GM12878 (cell line): Measurements from ENCODE around the gene SIGLEC6. TPM values are rescaled to one million over a fixed set of nuclear protein-coding genes. Genes with fewer than 3 reads are reported as not detected.

Source experiments
- ATAC-seq: fragments of 200-7000 bp; cut with Tn5 transposase; 3 replicates; pipeline ENCODE4 v1.9.1; 2020; ENCODE audit warnings: mild to moderate bottlenecking, moderate library complexity
- BruUV-seq: library from RNA; stranded (reverse); fragments of 400-500 nt; replicated peaks from 2 replicates; lab custom pipeline; 2021; lab: Mats Ljungman, UMichigan
- CTCF ChIA-PET: fragments of 300-600 bp; sonication (Branson Sonifier 250); formaldehyde crosslinking; extraction: SDS; loops from one replicate; lab custom pipeline; 2021; ENCODE audit warnings: inconsistent platforms; lab: Yijun Ruan, JAX
- POLR2A ChIA-PET: fragments of 350-600 bp; formaldehyde crosslinking; extraction: SDS; loops from one replicate; lab custom pipeline; 2021; ENCODE audit warnings: inconsistent platforms; lab: Charles Lee
- RAD21 ChIA-PET: fragments of 300-600 bp; sonication (Branson Sonifier 250); formaldehyde crosslinking; loops from one replicate; lab custom pipeline; 2023; ENCODE audit warnings: antibody characterized with exemption; ENCODE audit not compliant: unreplicated experiment; lab: Charles Lee
- SMC1A ChIA-PET: fragments of 300-600 bp; sonication (Branson Sonifier 250); formaldehyde crosslinking; loops from one replicate; lab custom pipeline; 2023; ENCODE audit not compliant: unreplicated experiment, uncharacterized antibody; lab: Charles Lee
- DNase-seq: peaks from one replicate; pipeline ENCODE4 v3.0.0-alpha.2; 2011; ENCODE audit warnings: low read depth, low spot score
- FAIRE-seq: peaks from 3 replicates; lab custom pipeline; 2011; peaks lifted over from hg19 to GRCh38; lab: Jason Lieb, UNC
- H2AFZ ChIP-seq: 2 replicates; pipeline ENCODE4 v1.6.0; 2011; ENCODE audit warnings: low read depth, low read length, control low read depth; ENCODE audit not compliant: control insufficient read depth
- H3K27ac ChIP-seq: 2 replicates; pipeline ENCODE4 v1.5.1; 2011; ENCODE audit warnings: control low read depth; ENCODE audit not compliant: control insufficient read depth, insufficient read depth
- H3K27me3 ChIP-seq, 2 experiments: replicated peaks in 1 of 2; 2 replicates each; pipeline versions ENCODE4 v1.6.0 to v1.6.1; 2011; ENCODE audit warnings: low read length in 1 of 2; ENCODE audit not compliant: control insufficient read depth in 2 of 2, insufficient read depth in 2 of 2
- H3K36me3 ChIP-seq, 2 experiments: 2 replicates each; pipeline ENCODE4 v1.5.1; 2011; ENCODE audit warnings: low read length in 1 of 2; ENCODE audit not compliant: control insufficient read depth in 2 of 2, insufficient read depth in 2 of 2
- H3K4me1 ChIP-seq: 2 replicates; pipeline ENCODE4 v1.6.1; 2011; ENCODE audit warnings: mild to moderate bottlenecking, low read length, moderate library complexity, mixed read lengths; ENCODE audit not compliant: control insufficient read depth, insufficient read depth
- H3K4me2 ChIP-seq: 2 replicates; pipeline ENCODE4 v1.6.0; 2011; ENCODE audit warnings: control low read depth; ENCODE audit not compliant: control insufficient read depth, insufficient read depth
- H3K4me3 ChIP-seq: fragments of 200-600 bp; sonication (generic); 2 replicates; pipeline ENCODE4 v1.5.1; 2016
- H3K79me2 ChIP-seq: 2 replicates; pipeline ENCODE4 v1.6.0; 2011; ENCODE audit warnings: low read length; ENCODE audit not compliant: control insufficient read depth, insufficient read depth
- H3K9ac ChIP-seq: 2 replicates; pipeline ENCODE4 v1.8.0; 2011; ENCODE audit warnings: low read length, control low read depth, mixed read lengths; ENCODE audit not compliant: control insufficient read depth, insufficient read depth
- H3K9me3 ChIP-seq: replicated peaks from 3 replicates; pipeline ENCODE4 v1.5.1; 2011; ENCODE audit warnings: mild to moderate bottlenecking, low read length; ENCODE audit not compliant: control insufficient read depth, insufficient read depth
- H4K20me1 ChIP-seq: 2 replicates; pipeline ENCODE4 v1.6.0; 2011; ENCODE audit not compliant: control insufficient read depth, insufficient read depth
- CHD2 ChIP-seq: IDR thresholded peaks from 2 replicates; pipeline ENCODE4 v1.6.1; 2011; ENCODE audit warnings: low read depth, low read length, improper control_type of control experiment, borderline replicate concordance
- EED ChIP-seq: sonication (generic); IDR thresholded peaks from 2 replicates; pipeline ENCODE4 v1.6.1; 2016; ENCODE audit warnings: antibody characterized with exemption, low read depth
- KDM1A ChIP-seq: fragments of 200-600 bp; sonication (generic); IDR thresholded peaks from 2 replicates; pipeline ENCODE4 v1.6.1; 2016; ENCODE audit warnings: borderline replicate concordance
- NR2C2 ChIP-seq: IDR thresholded peaks from 2 replicates; pipeline ENCODE4 v1.6.1; 2011; ENCODE audit warnings: borderline replicate concordance, low read depth; ENCODE audit not compliant: control insufficient read depth, insufficient read length
- POU2F2 ChIP-seq: IDR thresholded peaks from 3 replicates; pipeline ENCODE4 v1.6.1; 2011; ENCODE audit warnings: low read depth, mild to moderate bottlenecking, low read length, borderline replicate concordance
- RAD51 ChIP-seq: fragments of 450-650 bp; IDR thresholded peaks from 2 replicates; pipeline ENCODE4 v1.6.1; 2016; ENCODE audit warnings: moderate library complexity, mild to moderate bottlenecking, inconsistent platforms
- SKIL ChIP-seq: fragments of 450-650 bp; IDR thresholded peaks from 2 replicates; pipeline ENCODE4 v1.6.1; 2017; ENCODE audit warnings: mild to moderate bottlenecking, low read depth, inconsistent platforms; ENCODE audit not compliant: poor library complexity, severe bottlenecking
- SPI1 ChIP-seq: IDR thresholded peaks from 2 replicates; pipeline ENCODE4 v1.6.1; 2011; ENCODE audit warnings: low read depth, mild to moderate bottlenecking, low read length, moderate library complexity, borderline replicate concordance; ENCODE audit not compliant: insufficient read depth
- WGBS: methylation state at CpG from one replicate; pipeline ENCODE4 v1.1.6; 2016; ENCODE audit warnings: low lambda C conversion rate; ENCODE audit not compliant: insufficient replicate concordance, insufficient coverage; ENCODE audit errors: missing lambda C conversion rate; 5-methylcytosine and 5-hydroxymethylcytosine counted together
- in situ Hi-C: fragments of 300-500 bp; cut with MboI; formaldehyde crosslinking; loops from 9 replicates; pipeline ENCODE4 v1.14.3; 2018; ENCODE audit warnings: mixed read lengths
- intact Hi-C: fragments of 100-400 bp; cut with micrococcal nuclease; formaldehyde crosslinking; loops from one replicate; pipeline ENCODE4 v1.14.2; 2022; ENCODE audit not compliant: unreplicated experiment
- polyA plus RNA-seq, 11 experiments: library from polyadenylated mRNA; depleted of rRNA in 4 of 11; unstranded in 6 of 11; stranded (reverse) in 5 of 11; fragments of >200 nt; fragmentation: Nextera tagmentation in 4 of 11; fragmentation: Illumina TruSeq in 1 of 11; extraction: Ambion mirVana in 4 of 11; extraction: Trizol in 1 of 11; gene quantifications; 1 replicate in 1 of 11; 2 replicates in 10 of 11; pipeline versions ENCODE4 v1.2.1 to v1.2.3, GENCODE V29; 2011 to 2016; ENCODE audit warnings: inconsistent platforms in 2 of 11, missing spikeins in 2 of 11, low read depth in 1 of 11
- total RNA-seq, 4 experiments: library from RNA; depleted of rRNA in 3 of 4; stranded (reverse); fragments of >200 nt in 3 of 4; fragmentation: Illumina TruSeq in 1 of 4; extraction: Trizol in 1 of 4; gene quantifications; 2 replicates each; pipeline versions ENCODE4 v1.2.1 to v1.2.3, GENCODE V29; 2013 to 2021

The SIGLEC6 gene
- total and polyA plus RNA-seq, 10 of the 15 experiments (the other 5 are each of a cell fraction or from before 2014, with no cell fraction given): 0.08 to 0.40 (median 0.27) TPM; not detected in 2

- peaks cover 8% of the 10 kb centered on the region; the same call in 1 of the 2 replicates for H3K4me1 ChIP-seq
- TF ChIP-seq KDM1A (no peak), CHD2 (no peak), POU2F2 (no peak), RAD51 (no peak), EED (0 out of 2 replicates have a peak, but pooled peaks have one; percentile 15)
- ChIA-PET SMC1A (interaction anchor here (1.4 kb wide), 1 partner anchor 47 kb away, joined by 3 read pairs; no protein-coding TSS in a partner anchor), POLR2A (interaction anchor here (1.0 kb wide), 2 partner anchors 8 to 22 kb away, joined by 3 to 4 read pairs; no protein-coding TSS in a partner anchor), RAD21 (interaction anchor here (2.8 kb wide), 1 partner anchor 85 kb away, joined by 14 read pairs; no protein-coding TSS in a partner anchor), CTCF (interaction anchor here (0.7 to 1.4 kb wide), 2 partner anchors 8 to 151 kb away, joined by 3 read pairs; no protein-coding TSS in a partner anchor)
- peaks cover 19% of the 10 kb centered on the region for H3K79me2 ChIP-seq
- intact Hi-C loops (loop anchor here (5.0 kb wide), 1 partner anchor 34 kb away; no protein-coding TSS in a partner anchor), in situ Hi-C loops (no loop called here)
- H3K4me2 ChIP-seq: peak overlapping the region; percentile 75
- H3K27ac ChIP-seq: no peak overlapping the region
- H3K9ac ChIP-seq: no peak overlapping the region
- BruUV-seq: no TSS peak
- WGBS: 98% methylated on average over 4 of the region's 4 CpGs
- H2AFZ ChIP-seq: no peak overlapping the region
- DNase-seq (no peak), FAIRE-seq (no peak), ATAC-seq (no peak)
- no peaks in the 10 kb centered on the region for H3K9me3 ChIP-seq
- peak overlapping the region; percentile 89 for H3K4me3 ChIP-seq
- no peaks in the 10 kb centered on the region for H3K27me3 ChIP-seq
- H4K20me1 ChIP-seq: no peaks in the 10 kb centered on the region
- peaks cover 2 to 6% of the 10 kb centered on the region in 2 experiments; a peak in 3 of 4 replicates for H3K36me3 ChIP-seq
These were observed 41.4 kb upstream of the SIGLEC6 start for GRCh38 chr19:51572908-51573307.

- in situ Hi-C loops: no loop called here
- TF ChIP-seq SPI1 (peak; percentile 88), SKIL (no peak), NR2C2 (no peak)
- no TSS peak for BruUV-seq
- CTCF ChIA-PET: interaction anchor here (0.7 to 1.8 kb wide), 3 partner anchors 9 to 151 kb away, joined by 3 to 9 read pairs (median 3); no protein-coding TSS in a partner anchor
- POLR2A ChIA-PET: interaction anchor here (1.0 kb wide), 2 partner anchors 9 to 22 kb away, joined by 3 to 4 read pairs; no protein-coding TSS in a partner anchor
- WGBS: 2% methylated on average over 3 of the region's 3 CpGs
- FAIRE-seq (peak; percentile 70), DNase-seq (no peak), ATAC-seq (peak; percentile 73)
- Histone ChIP-seq H3K4me3 (peak overlapping the region; percentile 89), H2AFZ (no peak overlapping the region), H3K9me3 (no peaks in the 10 kb centered on the region), H3K4me2 (peak overlapping the region; percentile 75), H3K36me3 (peaks cover 2 to 6% of the 10 kb centered on the region in 2 experiments; a peak in 3 of 4 replicates), H3K27me3 (no peaks in the 10 kb centered on the region), H3K27ac (peak overlapping the region; percentile 10; the same call in 1 of the 2 replicates), H3K79me2 (peaks cover 19% of the 10 kb centered on the region), H4K20me1 (no peaks in the 10 kb centered on the region), H3K9ac (peak overlapping the region; percentile 5; the same call in 1 of the 2 replicates), H3K4me1 (peaks cover 8% of the 10 kb centered on the region; the same call in 1 of the 2 replicates)
- RAD21 ChIA-PET: interaction anchor here (2.8 kb wide), 1 partner anchor 85 kb away, joined by 14 read pairs; no protein-coding TSS in a partner anchor
- SMC1A ChIA-PET: interaction anchor here (1.4 kb wide), 1 partner anchor 47 kb away, joined by 3 read pairs; no protein-coding TSS in a partner anchor
- intact Hi-C loops: loop anchor here (5.0 kb wide), 1 partner anchor 35 kb away; no protein-coding TSS in a partner anchor
These were observed 40.9 kb upstream of the SIGLEC6 start for GRCh38 chr19:51572410-51572809.
